Germinal center (tissue), 1 donor: ENCODE measurements around the gene LGALS1.

ENCODE experiments used
- DNase-seq: peaks from one replicate; pipeline ENCODE4 v3.0.0; 2012; ENCODE audit warnings: mixed read lengths, low spot score

The LGALS1 gene

DNA sequence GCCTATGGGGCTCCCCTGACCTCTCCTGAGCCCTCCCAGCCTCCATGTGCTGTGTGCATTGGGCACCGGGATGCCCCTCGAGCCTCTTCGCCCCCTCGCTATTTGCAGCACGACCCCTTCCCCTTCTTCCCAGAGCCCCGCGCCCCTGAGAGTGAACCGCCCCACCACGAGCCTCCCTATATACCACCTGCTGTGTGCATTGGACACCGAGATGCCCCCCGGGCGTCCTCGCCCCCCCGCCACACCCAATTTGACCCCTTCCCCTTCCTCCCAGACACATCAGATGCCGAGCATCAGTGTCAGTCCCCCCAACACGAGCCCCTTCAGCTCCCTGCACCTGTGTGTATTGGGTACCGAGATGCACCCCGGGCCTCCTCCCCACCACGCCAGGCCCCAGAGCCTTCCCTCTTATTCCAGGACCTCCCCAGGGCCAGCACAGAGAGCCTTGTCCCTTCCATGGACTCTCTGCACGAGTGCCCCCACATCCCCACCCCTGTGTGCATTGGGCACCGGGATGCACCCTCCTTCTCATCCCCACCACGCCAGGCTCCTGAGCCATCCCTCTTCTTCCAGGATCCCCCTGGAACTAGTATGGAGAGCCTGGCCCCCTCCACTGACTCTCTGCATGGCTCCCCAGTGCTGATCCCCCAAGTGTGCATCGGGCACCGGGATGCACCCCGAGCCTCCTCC, 50.3 kb downstream of the LGALS1 start:
- no peak for DNase-seq

DNA sequence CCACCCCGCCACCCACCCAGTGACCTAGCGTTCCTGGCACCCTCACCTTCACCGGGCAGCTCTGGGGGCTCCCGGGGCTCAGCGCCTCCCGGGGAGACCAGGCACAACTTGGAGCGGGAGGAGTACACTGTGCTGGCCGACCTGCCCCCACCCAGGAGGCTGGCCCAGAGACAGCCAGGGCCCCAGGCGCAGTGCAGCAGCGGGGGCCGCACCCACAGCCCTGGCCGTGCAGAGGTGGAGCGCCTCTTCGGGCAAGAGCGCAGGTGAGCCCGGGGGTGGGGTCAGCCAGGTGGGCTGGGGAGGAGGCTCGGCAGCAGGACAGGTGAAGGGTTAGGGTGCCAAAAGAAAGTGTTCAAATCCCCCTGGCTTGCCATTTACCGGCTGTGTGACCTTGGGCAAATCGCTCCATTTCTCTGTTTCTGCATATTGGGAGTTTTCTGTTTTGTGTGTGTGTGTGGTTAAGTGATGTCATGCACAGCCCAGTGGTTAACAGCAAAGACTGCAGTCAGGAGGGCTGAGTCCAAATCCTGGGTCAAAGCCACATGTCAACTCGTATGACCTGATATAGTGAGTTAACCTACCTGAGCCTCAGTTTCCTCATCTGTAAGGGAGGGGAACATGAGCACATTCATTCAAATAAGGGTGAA, 50.9 kb downstream of the LGALS1 start:
- no peak for DNase-seq

DNA sequence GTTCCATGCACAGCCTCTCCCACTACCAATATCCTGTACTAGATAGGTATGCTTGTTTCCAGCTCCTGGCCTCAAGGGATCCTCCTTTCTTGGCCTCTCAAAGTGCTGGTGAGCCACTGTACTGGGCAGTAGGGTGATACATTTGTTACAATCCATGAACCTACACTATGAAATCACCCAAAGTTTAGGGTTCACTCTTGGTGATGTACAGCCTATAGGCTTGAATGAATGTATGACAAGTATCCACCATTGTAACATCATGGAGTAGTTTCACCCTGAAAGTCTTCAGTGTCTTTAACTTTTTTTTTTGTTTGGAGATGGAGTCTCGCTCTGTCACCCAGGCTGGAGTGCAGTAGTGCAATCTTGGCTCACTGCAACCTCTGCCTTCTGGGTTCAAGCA, 53.2 kb downstream of the LGALS1 start:
- no peak for DNase-seq
